ENCODE results near the gene RGS6. TPM values are rescaled to one million over a fixed set of nuclear protein-coding genes. Genes with fewer than 3 reads are reported as not detected.

Gene RGS6
- total and polyA plus RNA-seq, 4 experiments from 2014 or later = 0.32 TPM; not detected in 3

- Histone ChIP-seq H3K9me3 (ENCODE audit: control insufficient read depth in 1 of 2, low read length in 2 of 2) (no peaks in the 10 kb centered on the region), H3K36me3 (ENCODE audit: insufficient read depth, low read length) (no peaks in the 10 kb centered on the region), H3K4me3 (ENCODE audit: low read length in 2 of 2) (no peak overlapping the region), H3K4me1 (ENCODE audit: insufficient read depth, low read length) (peaks cover 11% of the 10 kb centered on the region), H3K27me3 (ENCODE audit: insufficient read depth, low read length) (no peaks in the 10 kb centered on the region), H3K27ac (ENCODE audit: low read depth, low read length) (no peak overlapping the region)
- CTCF ChIA-PET (ENCODE audit: partially characterized antibody) = no interaction called here
- peaks cover 3% of the 10 kb centered on the region in 2 donors for H3K27me3 Mint-ChIP-seq
- intact Hi-C loops (cut with micrococcal nuclease) = no loop called here
- H3K36me3 Mint-ChIP-seq = no peaks in the 10 kb centered on the region
- no peak for DNase-seq
- POLR2A ChIA-PET (ENCODE audit: partially characterized antibody) = no interaction called here
- no peak overlapping the region for H3K27ac Mint-ChIP-seq
- H3K4me1 Mint-ChIP-seq = peaks cover 8 to 19% (median 13%) of the 10 kb centered on the region in 4 donors
- H3K4me3 Mint-ChIP-seq = no peak overlapping the region
- H3K9me3 Mint-ChIP-seq = no peaks in the 10 kb centered on the region
Observed at GRCh38 chr14:72599579-72600470, 667.6 kb downstream of the RGS6 start.

- Histone ChIP-seq H3K36me3 (ENCODE audit: insufficient read depth, low read length) (no peaks in the 10 kb centered on the region), H3K4me1 (ENCODE audit: insufficient read depth, low read length) (peaks cover 2% of the 10 kb centered on the region), H3K4me3 (ENCODE audit: low read length in 2 of 2) (no peak overlapping the region), H3K27me3 (ENCODE audit: insufficient read depth, low read length) (no peaks in the 10 kb centered on the region), H3K27ac (ENCODE audit: low read depth, low read length) (no peak overlapping the region), H3K9me3 (ENCODE audit: control insufficient read depth in 1 of 2, low read length in 2 of 2) (no peaks in the 10 kb centered on the region)
- no peak overlapping the region for H3K4me3 Mint-ChIP-seq
- peaks cover 3 to 10% (median 5%) of the 10 kb centered on the region in 4 donors for H3K4me1 Mint-ChIP-seq
- ChIA-PET POLR2A (ENCODE audit: partially characterized antibody) (no interaction called here), CTCF (ENCODE audit: partially characterized antibody) (no interaction called here)
- H3K9me3 Mint-ChIP-seq = no peaks in the 10 kb centered on the region
- H3K27me3 Mint-ChIP-seq = peaks cover 3% of the 10 kb centered on the region in 2 donors
- DNase-seq = no peak
- no peaks in the 10 kb centered on the region for H3K36me3 Mint-ChIP-seq
- no peak overlapping the region for H3K27ac Mint-ChIP-seq
- intact Hi-C loops (cut with micrococcal nuclease) = no loop called here
Observed at GRCh38 chr14:72600551-72601330, 668.5 kb downstream of the RGS6 start.

GRCh38 chr14:72603639-72604038 lies 671.4 kb downstream of the RGS6 start:
- DNase-seq = no peak
- Histone ChIP-seq H3K36me3 (ENCODE audit: insufficient read depth, low read length) (no peaks in the 10 kb centered on the region), H3K27ac (ENCODE audit: low read depth, low read length) (no peak overlapping the region), H3K9me3 (ENCODE audit: control insufficient read depth in 1 of 2, low read length in 2 of 2) (no peaks in the 10 kb centered on the region), H3K4me1 (ENCODE audit: insufficient read depth, low read length) (no peaks in the 10 kb centered on the region), H3K27me3 (ENCODE audit: insufficient read depth, low read length) (no peaks in the 10 kb centered on the region), H3K4me3 (ENCODE audit: low read length in 2 of 2) (no peak overlapping the region)
- POLR2A ChIA-PET (ENCODE audit: partially characterized antibody) = no interaction called here
- no peaks in the 10 kb centered on the region for H3K36me3 Mint-ChIP-seq
- CTCF ChIA-PET (ENCODE audit: partially characterized antibody) = no interaction called here
- H3K9me3 Mint-ChIP-seq = no peaks in the 10 kb centered on the region
- intact Hi-C loops (cut with micrococcal nuclease) = no loop called here
- H3K4me3 Mint-ChIP-seq = no peak overlapping the region
- peaks cover 3% of the 10 kb centered on the region in 2 donors for H3K27me3 Mint-ChIP-seq
- no peak overlapping the region for H3K27ac Mint-ChIP-seq
- no peaks in the 10 kb centered on the region for H3K4me1 Mint-ChIP-seq

- ChIA-PET CTCF (ENCODE audit: partially characterized antibody) (no interaction called here), POLR2A (ENCODE audit: partially characterized antibody) (no interaction called here)
- Mint-ChIP-seq H3K27ac (no peak overlapping the region), H3K9me3 (no peaks in the 10 kb centered on the region), H3K36me3 (no peaks in the 10 kb centered on the region), H3K27me3 (peaks cover 3% of the 10 kb centered on the region in 2 donors), H3K4me1 (no peaks in the 10 kb centered on the region), H3K4me3 (no peak overlapping the region)
- no peaks in the 10 kb centered on the region for H3K36me3 ChIP-seq (ENCODE audit: insufficient read depth, low read length)
- no peaks in the 10 kb centered on the region for H3K9me3 ChIP-seq (ENCODE audit: control insufficient read depth in 1 of 2, low read length in 2 of 2)
- no peak for DNase-seq
- H3K4me1 ChIP-seq (ENCODE audit: insufficient read depth, low read length) = no peaks in the 10 kb centered on the region
- H3K4me3 ChIP-seq (ENCODE audit: low read length in 2 of 2) = no peak overlapping the region
- no peaks in the 10 kb centered on the region for H3K27me3 ChIP-seq (ENCODE audit: insufficient read depth, low read length)
- no peak overlapping the region for H3K27ac ChIP-seq (ENCODE audit: low read depth, low read length)
- intact Hi-C loops (cut with micrococcal nuclease) = no loop called here
Observed at GRCh38 chr14:72604133-72604532, 671.9 kb downstream of the RGS6 start.

- no peak for DNase-seq
- intact Hi-C loops (cut with micrococcal nuclease) = no loop called here
- Mint-ChIP-seq H3K4me3 (no peak overlapping the region), H3K4me1 (no peaks in the 10 kb centered on the region), H3K36me3 (no peaks in the 10 kb centered on the region), H3K27ac (no peak overlapping the region), H3K9me3 (no peaks in the 10 kb centered on the region), H3K27me3 (peaks cover 2 to 4% of the 10 kb centered on the region in 2 donors)
- Histone ChIP-seq H3K4me3 (ENCODE audit: low read length in 2 of 2) (no peak overlapping the region), H3K27me3 (ENCODE audit: insufficient read depth, low read length) (no peaks in the 10 kb centered on the region), H3K27ac (ENCODE audit: low read depth, low read length) (no peak overlapping the region), H3K9me3 (ENCODE audit: control insufficient read depth in 1 of 2, low read length in 2 of 2) (no peaks in the 10 kb centered on the region), H3K4me1 (ENCODE audit: insufficient read depth, low read length) (no peaks in the 10 kb centered on the region), H3K36me3 (ENCODE audit: insufficient read depth, low read length) (no peaks in the 10 kb centered on the region)
- CTCF ChIA-PET (ENCODE audit: partially characterized antibody) = no interaction called here
- POLR2A ChIA-PET (ENCODE audit: partially characterized antibody) = no interaction called here
Observed at GRCh38 chr14:72605096-72605920, 673.1 kb downstream of the RGS6 start.

GRCh38 chr14:72605921-72606220 lies 673.6 kb downstream of the RGS6 start:
- peaks cover 2% of the 10 kb centered on the region in 2 donors for H3K27me3 Mint-ChIP-seq
- no peak for DNase-seq
- CTCF ChIA-PET (ENCODE audit: partially characterized antibody) = no interaction called here
- H3K9me3 Mint-ChIP-seq = no peaks in the 10 kb centered on the region
- Histone ChIP-seq H3K27me3 (ENCODE audit: insufficient read depth, low read length) (no peaks in the 10 kb centered on the region), H3K4me1 (ENCODE audit: insufficient read depth, low read length) (no peaks in the 10 kb centered on the region), H3K36me3 (ENCODE audit: insufficient read depth, low read length) (no peaks in the 10 kb centered on the region), H3K27ac (ENCODE audit: low read depth, low read length) (no peak overlapping the region), H3K4me3 (ENCODE audit: low read length in 2 of 2) (no peak overlapping the region), H3K9me3 (ENCODE audit: control insufficient read depth in 1 of 2, low read length in 2 of 2) (no peaks in the 10 kb centered on the region)
- no peaks in the 10 kb centered on the region for H3K36me3 Mint-ChIP-seq
- H3K4me3 Mint-ChIP-seq = no peak overlapping the region
- no peak overlapping the region for H3K27ac Mint-ChIP-seq
- intact Hi-C loops (cut with micrococcal nuclease) = no loop called here
- POLR2A ChIA-PET (ENCODE audit: partially characterized antibody) = no interaction called here
- H3K4me1 Mint-ChIP-seq = no peaks in the 10 kb centered on the region

- Mint-ChIP-seq H3K4me1 (no peaks in the 10 kb centered on the region), H3K4me3 (no peak overlapping the region), H3K27me3 (peaks cover 0 to 2% of the 10 kb centered on the region in 2 donors), H3K9me3 (no peaks in the 10 kb centered on the region), H3K36me3 (no peaks in the 10 kb centered on the region), H3K27ac (no peak overlapping the region)
- no peaks in the 10 kb centered on the region for H3K9me3 ChIP-seq (ENCODE audit: control insufficient read depth in 1 of 2, low read length in 2 of 2)
- intact Hi-C loops (cut with micrococcal nuclease) = no loop called here
- no peaks in the 10 kb centered on the region for H3K4me1 ChIP-seq (ENCODE audit: insufficient read depth, low read length)
- no peak overlapping the region for H3K27ac ChIP-seq (ENCODE audit: low read depth, low read length)
- ChIA-PET POLR2A (ENCODE audit: partially characterized antibody) (no interaction called here), CTCF (ENCODE audit: partially characterized antibody) (no interaction called here)
- no peaks in the 10 kb centered on the region for H3K27me3 ChIP-seq (ENCODE audit: insufficient read depth, low read length)
- H3K4me3 ChIP-seq (ENCODE audit: low read length in 2 of 2) = no peak overlapping the region
- H3K36me3 ChIP-seq (ENCODE audit: insufficient read depth, low read length) = no peaks in the 10 kb centered on the region
- no peak for DNase-seq
Observed at GRCh38 chr14:72606879-72607278, 674.6 kb downstream of the RGS6 start.
